Amygdala (tissue), 56 donors: Measurements from ENCODE around the gene LRRC37A2.
"Not testable (repeated sequence)": the region's sequence is repeated elsewhere in the genome, so short reads cannot be mapped to it uniquely, and the experiment has no call there.

ENCODE experiments used
- DNase-seq, 56 donors: peaks; one replicate each; lab custom pipeline; 2025; lab: John Stamatoyannopoulos, UW

The LRRC37A2 gene

DNA sequence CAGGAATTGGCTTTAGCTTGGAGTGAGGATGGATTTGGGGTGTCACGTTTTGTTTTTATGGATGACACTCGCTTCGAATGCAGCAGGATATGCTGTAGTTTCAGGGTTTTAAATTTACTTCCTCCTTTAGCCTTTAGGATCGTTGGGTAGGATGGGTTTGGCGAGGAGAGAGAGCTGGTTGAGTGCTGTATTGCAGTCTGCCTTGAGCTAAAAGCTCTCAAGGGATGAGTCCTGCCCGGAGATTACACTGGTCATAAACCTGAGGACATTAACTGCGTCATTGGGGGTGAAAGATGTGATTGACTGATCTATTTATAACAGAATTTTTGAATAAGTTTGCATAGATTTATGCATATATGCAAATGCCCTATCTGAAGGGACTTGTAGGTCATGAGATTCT lies 79.1 kb downstream of the LRRC37A2 start:
- DNase-seq, result not testable (repeated sequence)

DNA sequence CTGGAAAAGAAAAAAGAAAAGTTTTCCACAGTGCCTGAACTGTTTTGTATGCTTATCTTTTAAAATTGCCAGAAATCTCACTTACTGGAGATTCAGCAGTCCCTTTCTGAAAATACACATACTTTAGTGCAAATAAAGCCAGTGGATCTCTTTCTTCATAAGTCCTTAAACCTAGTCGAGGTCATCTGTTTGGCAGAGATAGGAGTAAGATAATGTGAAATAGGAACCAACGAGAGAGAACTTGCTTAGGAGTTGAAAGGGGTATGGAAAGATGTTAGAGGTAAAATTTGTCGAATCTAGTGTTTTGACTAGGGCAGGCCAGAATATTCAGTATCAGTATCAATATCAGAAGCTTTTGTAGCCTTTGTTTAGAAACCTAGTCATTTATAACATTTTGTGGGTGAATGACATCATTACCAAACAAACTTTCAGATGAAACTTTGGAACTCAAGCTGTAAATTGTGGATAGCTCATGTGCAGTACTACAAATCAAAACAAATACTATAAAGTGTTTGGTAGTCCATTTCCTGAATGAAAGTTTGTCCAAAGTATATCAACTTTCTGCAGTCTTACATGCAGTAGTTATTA lies 86.2 kb downstream of the LRRC37A2 start:
- not testable (repeated sequence) for DNase-seq

DNA sequence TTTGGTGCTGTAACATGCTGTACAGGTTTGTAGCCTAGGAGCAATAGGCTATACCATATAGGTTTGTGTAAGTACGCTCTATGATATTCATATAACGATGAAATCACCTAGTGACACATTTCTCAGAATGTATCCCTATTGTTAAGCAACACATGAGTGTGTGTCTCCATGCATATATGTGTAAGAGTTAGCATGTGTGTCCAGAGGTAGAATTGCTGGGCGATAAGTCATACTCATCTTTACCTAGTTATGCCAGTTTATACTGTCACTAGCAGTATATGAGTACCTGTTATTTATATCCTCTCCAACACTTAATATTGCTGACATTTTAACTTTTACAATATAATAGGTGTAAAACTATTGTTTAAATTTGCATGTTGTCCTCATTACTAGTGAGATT lies 88.5 kb downstream of the LRRC37A2 start:
- not testable (repeated sequence) for DNase-seq

DNA sequence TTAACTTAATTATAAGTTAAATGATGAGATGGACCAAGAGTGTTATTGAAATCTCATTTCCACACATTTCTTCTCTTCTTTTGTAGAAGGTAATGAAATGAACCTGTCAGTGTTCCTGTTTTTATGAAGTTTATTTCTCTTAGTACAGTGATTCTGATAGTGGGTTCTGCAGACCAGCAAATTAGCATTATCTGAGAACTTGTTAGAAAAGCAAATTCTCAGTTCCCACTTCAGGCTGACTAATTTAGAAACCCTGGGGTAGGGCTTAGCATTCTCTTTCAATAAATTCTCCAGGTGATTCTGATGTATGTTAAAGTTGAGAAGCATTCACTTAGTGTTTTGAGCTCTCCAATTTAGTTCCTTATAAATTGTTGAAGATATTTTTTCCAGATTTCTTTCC lies 90.9 kb downstream of the LRRC37A2 start:
- DNase-seq, result not testable (repeated sequence)
